Breast epithelium (tissue), 3 donors: ENCODE data around the gene CD7.

ENCODE experiments used
- POLR2A ChIP-seq: fragments of 450-650 bp; IDR thresholded peaks from one replicate; pipeline ENCODE4 v1.6.1; 2016; ENCODE audit warnings: antibody characterized with exemption, mild to moderate bottlenecking, moderate library complexity
- POLR2AphosphoS5 ChIP-seq, 3 donors: sonication (generic); formaldehyde crosslinking; IDR thresholded peaks; one replicate each; pipeline ENCODE4 v1.6.1; 2017; ENCODE audit warnings: antibody characterized with exemption in 3 of 3
- TF ChIP-seq, protein P1 (sequence below), 3 donors: fragments of 450-650 bp; IDR thresholded peaks; one replicate each; pipeline ENCODE4 v1.5.1; 2016 to 2017; ENCODE audit warnings: antibody characterized with exemption in 3 of 3, mild to moderate bottlenecking in 3 of 3, moderate library complexity in 3 of 3

GRCh38 chr17:82327757-82328140, 10.3 kb upstream of the CD7 start:
- TF ChIP-seq, protein P1, sequence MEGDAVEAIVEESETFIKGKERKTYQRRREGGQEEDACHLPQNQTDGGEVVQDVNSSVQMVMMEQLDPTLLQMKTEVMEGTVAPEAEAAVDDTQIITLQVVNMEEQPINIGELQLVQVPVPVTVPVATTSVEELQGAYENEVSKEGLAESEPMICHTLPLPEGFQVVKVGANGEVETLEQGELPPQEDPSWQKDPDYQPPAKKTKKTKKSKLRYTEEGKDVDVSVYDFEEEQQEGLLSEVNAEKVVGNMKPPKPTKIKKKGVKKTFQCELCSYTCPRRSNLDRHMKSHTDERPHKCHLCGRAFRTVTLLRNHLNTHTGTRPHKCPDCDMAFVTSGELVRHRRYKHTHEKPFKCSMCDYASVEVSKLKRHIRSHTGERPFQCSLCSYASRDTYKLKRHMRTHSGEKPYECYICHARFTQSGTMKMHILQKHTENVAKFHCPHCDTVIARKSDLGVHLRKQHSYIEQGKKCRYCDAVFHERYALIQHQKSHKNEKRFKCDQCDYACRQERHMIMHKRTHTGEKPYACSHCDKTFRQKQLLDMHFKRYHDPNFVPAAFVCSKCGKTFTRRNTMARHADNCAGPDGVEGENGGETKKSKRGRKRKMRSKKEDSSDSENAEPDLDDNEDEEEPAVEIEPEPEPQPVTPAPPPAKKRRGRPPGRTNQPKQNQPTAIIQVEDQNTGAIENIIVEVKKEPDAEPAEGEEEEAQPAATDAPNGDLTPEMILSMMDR (IDR thresholded peaks at IDR 0.05) = no peak
- TF ChIP-seq POLR2A (no peak), POLR2AphosphoS5 (IDR thresholded peaks at IDR 0.05) (no peak)
